H9 (cell line): Measurements from ENCODE around the gene RNF217. TPM values are rescaled to one million over a fixed set of nuclear protein-coding genes. Genes with fewer than 3 reads are reported as not detected.

Experiments used
- DNase-seq: peaks from one replicate; pipeline ENCODE4 v3.0.0-alpha.2; 2017
- H2AFZ ChIP-seq: one replicate; pipeline ENCODE4 v1.6.1; 2013; ENCODE audit warnings: mild to moderate bottlenecking, low read length, control low read depth, moderate library complexity
- H2AK5ac ChIP-seq: 2 replicates; pipeline ENCODE4 v1.6.1; 2013; ENCODE audit warnings: low read length, control low read depth, mixed read lengths; ENCODE audit not compliant: insufficient read length
- H2BK120ac ChIP-seq: one replicate; pipeline ENCODE4 v1.6.1; 2013; ENCODE audit warnings: low read depth, mild to moderate bottlenecking, low read length, control low read depth, inconsistent platforms; ENCODE audit not compliant: poor library complexity, severe bottlenecking
- H2BK12ac ChIP-seq: 2 replicates; pipeline ENCODE4 v1.6.1; 2013; ENCODE audit warnings: low read length, control low read depth, mixed read lengths, low read depth; ENCODE audit not compliant: insufficient read length
- H2BK15ac ChIP-seq: 2 replicates; pipeline ENCODE4 v1.6.1; 2013; ENCODE audit warnings: low read depth, low read length, control low read depth
- H2BK20ac ChIP-seq: one replicate; pipeline ENCODE4 v1.6.1; 2013; ENCODE audit warnings: low read depth, mild to moderate bottlenecking, low read length, control low read depth, inconsistent platforms; ENCODE audit not compliant: poor library complexity, severe bottlenecking
- H2BK5ac ChIP-seq: 2 replicates; pipeline ENCODE4 v1.6.1; 2013; ENCODE audit warnings: low read length, control low read depth, mixed read lengths; ENCODE audit not compliant: insufficient read length
- H3K14ac ChIP-seq: 2 replicates; pipeline ENCODE4 v1.6.1; 2013; ENCODE audit warnings: low read length, control low read depth; ENCODE audit not compliant: insufficient read depth
- H3K18ac ChIP-seq: 2 replicates; pipeline ENCODE4 v1.6.1; 2013; ENCODE audit warnings: low read depth, mild to moderate bottlenecking, mixed read lengths, low read length, control low read depth; ENCODE audit not compliant: insufficient read length
- H3K23ac ChIP-seq: 2 replicates; pipeline ENCODE4 v1.6.1; 2013; ENCODE audit warnings: low read length, control low read depth, mixed read lengths, low read depth; ENCODE audit not compliant: insufficient read length
- H3K23me2 ChIP-seq: 2 replicates; pipeline ENCODE4 v1.6.1; 2013; ENCODE audit warnings: low read depth, mild to moderate bottlenecking, mixed read lengths, low read length, control low read depth; ENCODE audit not compliant: insufficient read length, poor library complexity, severe bottlenecking
- H3K27ac ChIP-seq: 2 replicates; pipeline ENCODE4 v1.5.1; 2013; ENCODE audit warnings: low read length, control low read depth, mixed read lengths, low read depth; ENCODE audit not compliant: insufficient read length
- H3K27me3 ChIP-seq: 2 replicates; pipeline ENCODE4 v1.6.1; 2013; ENCODE audit warnings: low read length, control low read depth, inconsistent platforms; ENCODE audit not compliant: insufficient read depth
- H3K4ac ChIP-seq: 2 replicates; pipeline ENCODE4 v1.6.1; 2013; ENCODE audit warnings: low read depth, mild to moderate bottlenecking, control low read depth, inconsistent platforms, low read length, moderate library complexity
- H3K4me1 ChIP-seq: 2 replicates; pipeline ENCODE4 v1.6.1; 2013; ENCODE audit warnings: low read length, control low read depth, inconsistent platforms; ENCODE audit not compliant: insufficient read depth
- H3K4me2 ChIP-seq: 2 replicates; pipeline ENCODE4 v1.6.1; 2013; ENCODE audit warnings: low read length, control low read depth, mixed read lengths; ENCODE audit not compliant: insufficient read length, insufficient read depth
- H3K56ac ChIP-seq: 2 replicates; pipeline ENCODE4 v1.6.1; 2013; ENCODE audit warnings: low read depth, mild to moderate bottlenecking, mixed read lengths, low read length, control low read depth; ENCODE audit not compliant: insufficient read length
- H3K79me1 ChIP-seq: 2 replicates; pipeline ENCODE4 v1.6.1; 2013; ENCODE audit warnings: low read depth, mild to moderate bottlenecking, moderate library complexity, low read length, control low read depth, inconsistent platforms; ENCODE audit not compliant: insufficient read depth, poor library complexity, severe bottlenecking
- H3K79me2 ChIP-seq: 2 replicates; pipeline ENCODE4 v1.6.1; 2013; ENCODE audit warnings: low read length, control low read depth, inconsistent platforms; ENCODE audit not compliant: insufficient read depth
- H3K9ac ChIP-seq: 2 replicates; pipeline ENCODE4 v1.6.1; 2013; ENCODE audit warnings: low read length, control low read depth, mixed read lengths; ENCODE audit not compliant: insufficient read length; ENCODE audit errors: extremely low read depth
- H3K9me3 ChIP-seq: one replicate; pipeline ENCODE4 v1.6.1; 2013; ENCODE audit warnings: low read depth, low read length, inconsistent platforms; ENCODE audit not compliant: control insufficient read depth
- H3T11ph ChIP-seq: one replicate; pipeline ENCODE4 v1.6.1; 2013; ENCODE audit warnings: mild to moderate bottlenecking, low read length, control low read depth, inconsistent platforms
- H4K20me1 ChIP-seq: one replicate; pipeline ENCODE4 v1.6.1; 2013; ENCODE audit not compliant: control insufficient read depth, insufficient read length, insufficient read depth
- H4K5ac ChIP-seq: 2 replicates; pipeline ENCODE4 v1.6.1; 2013; ENCODE audit warnings: low read depth, mild to moderate bottlenecking, mixed read lengths, low read length, control low read depth; ENCODE audit not compliant: insufficient read length
- H4K8ac ChIP-seq: replicated peaks from 2 replicates; pipeline ENCODE4 v1.6.1; 2013; ENCODE audit warnings: low read length, control low read depth, mixed read lengths, low read depth; ENCODE audit not compliant: insufficient read length
- H4K91ac ChIP-seq: 2 replicates; pipeline ENCODE4 v1.6.1; 2013; ENCODE audit warnings: low read depth, mild to moderate bottlenecking, moderate library complexity, mixed read lengths, low read length, control low read depth; ENCODE audit not compliant: insufficient read length
- H3K27ac Mint-ChIP-seq, 3 experiments: 2 replicates in 2 of 3; 3 replicates in 1 of 3; pipeline ENCODE4 v1.8.0; 2020 to 2021; ENCODE audit warnings: mixed read lengths in 3 of 3, mild to moderate bottlenecking in 1 of 3, moderate library complexity in 1 of 3
- H3K27me3 Mint-ChIP-seq: 2 replicates; pipeline ENCODE4 v1.8.0; 2021; ENCODE audit warnings: low read depth, mild to moderate bottlenecking, moderate library complexity, mixed read lengths
- H3K36me3 Mint-ChIP-seq, 3 experiments: 2 replicates in 2 of 3; 3 replicates in 1 of 3; pipeline ENCODE4 v1.8.0; 2020 to 2021; ENCODE audit warnings: low read depth in 3 of 3, mixed read lengths in 3 of 3; ENCODE audit not compliant: insufficient read depth in 1 of 3
- H3K4me1 Mint-ChIP-seq, 2 experiments: 2 replicates each; pipeline ENCODE4 v1.8.0; 2020; ENCODE audit warnings: mixed read lengths in 2 of 2
- H3K4me3 Mint-ChIP-seq, 2 experiments: 2 replicates in 1 of 2; 3 replicates in 1 of 2; pipeline ENCODE4 v1.8.0; 2020 to 2021; ENCODE audit warnings: mild to moderate bottlenecking in 2 of 2, mixed read lengths in 2 of 2, moderate library complexity in 1 of 2
- H3K9me3 Mint-ChIP-seq, 2 experiments: 2 replicates in 1 of 2; 3 replicates in 1 of 2; pipeline ENCODE4 v1.8.0; 2020; ENCODE audit warnings: mild to moderate bottlenecking in 2 of 2, mixed read lengths in 2 of 2, moderate library complexity in 1 of 2
- WGBS: extraction: QIAGEN DNeasy Blood & Tissue Kit; methylation state at CpG from one replicate; pipeline ENCODE4 v1.1.7; 2013; ENCODE audit warnings: missing lambda C conversion rate, low lambda C conversion rate, mixed read lengths; ENCODE audit not compliant: insufficient read length; ENCODE audit errors: extremely low coverage; 5-methylcytosine and 5-hydroxymethylcytosine counted together
- total RNA-seq: library from RNA; stranded (reverse); gene quantifications from 2 replicates; pipeline ENCODE4 v1.2.1, GENCODE V29; 2021
- TF ChIP-seq, protein P1 (sequence below): fragments of 200-600 bp; sonication (generic); conservative IDR thresholded peaks from 3 replicates; pipeline ENCODE4 v1.8.0; 2021; ENCODE audit warnings: antibody characterized with exemption, mild to moderate bottlenecking

RNF217 gene
- total RNA-seq, 1 experiment from 2014 or later: 9.6 TPM

DNA sequence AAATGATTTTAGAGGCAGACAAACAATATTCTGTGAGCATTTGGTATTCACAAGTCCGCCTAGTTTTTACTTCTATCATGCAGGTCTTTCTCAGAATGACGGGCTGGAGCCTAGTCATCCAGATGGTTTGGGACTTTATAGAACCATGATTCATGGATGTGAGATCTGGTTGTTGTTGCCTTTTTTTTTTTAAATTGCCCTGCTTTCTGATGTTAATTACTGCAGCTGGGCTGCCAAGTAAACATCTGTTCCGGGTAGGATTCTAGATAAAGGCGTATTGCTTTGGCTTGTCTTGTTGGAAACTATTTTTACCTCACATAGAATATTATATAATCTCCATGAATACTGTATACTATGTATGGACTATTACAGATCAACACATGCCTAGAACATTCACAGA lies 58.1 kb downstream of the RNF217 start:
- no peaks in the 10 kb centered on the region for H3K23me2 ChIP-seq
- H3K56ac ChIP-seq: no peak overlapping the region
- H2BK5ac ChIP-seq: no peak overlapping the region
- no peak overlapping the region for H4K8ac ChIP-seq
- H2BK15ac ChIP-seq: no peak overlapping the region
- TF ChIP-seq, protein P1, sequence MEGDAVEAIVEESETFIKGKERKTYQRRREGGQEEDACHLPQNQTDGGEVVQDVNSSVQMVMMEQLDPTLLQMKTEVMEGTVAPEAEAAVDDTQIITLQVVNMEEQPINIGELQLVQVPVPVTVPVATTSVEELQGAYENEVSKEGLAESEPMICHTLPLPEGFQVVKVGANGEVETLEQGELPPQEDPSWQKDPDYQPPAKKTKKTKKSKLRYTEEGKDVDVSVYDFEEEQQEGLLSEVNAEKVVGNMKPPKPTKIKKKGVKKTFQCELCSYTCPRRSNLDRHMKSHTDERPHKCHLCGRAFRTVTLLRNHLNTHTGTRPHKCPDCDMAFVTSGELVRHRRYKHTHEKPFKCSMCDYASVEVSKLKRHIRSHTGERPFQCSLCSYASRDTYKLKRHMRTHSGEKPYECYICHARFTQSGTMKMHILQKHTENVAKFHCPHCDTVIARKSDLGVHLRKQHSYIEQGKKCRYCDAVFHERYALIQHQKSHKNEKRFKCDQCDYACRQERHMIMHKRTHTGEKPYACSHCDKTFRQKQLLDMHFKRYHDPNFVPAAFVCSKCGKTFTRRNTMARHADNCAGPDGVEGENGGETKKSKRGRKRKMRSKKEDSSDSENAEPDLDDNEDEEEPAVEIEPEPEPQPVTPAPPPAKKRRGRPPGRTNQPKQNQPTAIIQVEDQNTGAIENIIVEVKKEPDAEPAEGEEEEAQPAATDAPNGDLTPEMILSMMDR: no peak
- no peaks in the 10 kb centered on the region for H3K79me2 ChIP-seq
- H3T11ph ChIP-seq: no peak overlapping the region
- no peak overlapping the region for H3K4ac ChIP-seq
- Mint-ChIP-seq H3K4me3 (peak overlapping the region in 1 of 2 experiments; percentile 38; a peak in 3 of 5 replicates), H3K27me3 (no peaks in the 10 kb centered on the region), H3K4me1 (peaks cover 25 to 26% of the 10 kb centered on the region in 2 experiments), H3K36me3 (no peaks in the 10 kb centered on the region; a peak in 1 of 7 replicates), H3K9me3 (no peaks in the 10 kb centered on the region), H3K27ac (peak overlapping the region in 2 of 3 experiments; percentile 75 to 90; a peak in 4 of 7 replicates)
- WGBS: no CpG with 5 or more reads among the region's 4 CpGs
- DNase-seq: no peak
- no peak overlapping the region for H4K91ac ChIP-seq
- no peak overlapping the region for H3K4me2 ChIP-seq
- peaks cover 8% of the 10 kb centered on the region; the same call in 1 of the 2 replicates for H3K4me1 ChIP-seq
- H3K27ac ChIP-seq: peak overlapping the region; percentile 69
- H3K18ac ChIP-seq: no peak overlapping the region
- H2AFZ ChIP-seq: no peak overlapping the region
- H3K9me3 ChIP-seq: no peaks in the 10 kb centered on the region
- H2BK20ac ChIP-seq: no peak overlapping the region
- H2BK12ac ChIP-seq: no peak overlapping the region
- no peak overlapping the region for H4K5ac ChIP-seq
- H3K14ac ChIP-seq: no peak overlapping the region
- no peak overlapping the region for H2BK120ac ChIP-seq
- H3K23ac ChIP-seq: no peak overlapping the region
- H3K79me1 ChIP-seq: no peaks in the 10 kb centered on the region
- no peaks in the 10 kb centered on the region for H3K27me3 ChIP-seq
- no peaks in the 10 kb centered on the region for H4K20me1 ChIP-seq
- no peak overlapping the region for H2AK5ac ChIP-seq
- H3K9ac ChIP-seq: no peak overlapping the region
